Neural cell (in vitro differentiated cells): Measurements from ENCODE around the gene OPRL1.

Experiments used
- CTCF ChIP-seq: fragments of 450-650 bp; IDR thresholded peaks from 2 replicates; pipeline ENCODE4 v1.5.1; 2014; ENCODE audit warnings: antibody characterized with exemption, mild to moderate bottlenecking, moderate library complexity; ENCODE audit not compliant: poor library complexity, severe bottlenecking
- EZH2 ChIP-seq: fragments of 200-600, 300-800 bp; shearing (Covaris generic), sonication (generic); IDR thresholded peaks from 2 replicates; pipeline ENCODE4 v1.6.1; 2014; ENCODE audit warnings: antibody characterized with exemption, low read length, borderline replicate concordance, mild to moderate bottlenecking; ENCODE audit not compliant: insufficient read depth, poor library complexity, severe bottlenecking
- POLR2AphosphoS5 ChIP-seq: IDR thresholded peaks from 2 replicates; pipeline ENCODE4 v1.6.1; 2012
- RAD21 ChIP-seq: fragments of 450-650 bp; conservative IDR thresholded peaks from 2 replicates; pipeline ENCODE4 v1.6.1; 2014; ENCODE audit warnings: antibody characterized with exemption, mild to moderate bottlenecking, moderate library complexity
- SMC3 ChIP-seq: fragments of 450-650 bp; conservative IDR thresholded peaks from 2 replicates; pipeline ENCODE4 v1.6.1; 2014; ENCODE audit warnings: antibody characterized with exemption, mild to moderate bottlenecking, moderate library complexity; ENCODE audit not compliant: poor library complexity

GRCh38 chr20:64131406-64131805, 51.5 kb downstream of the OPRL1 start:
- TF ChIP-seq POLR2AphosphoS5 (no peak), CTCF (no peak), EZH2 (no peak), SMC3 (no peak), RAD21 (no peak)
